MCF 10A (cell line): ENCODE measurements around the gene SRC. TPM values are rescaled to one million over a fixed set of nuclear protein-coding genes. Genes with fewer than 3 reads are reported as not detected.

Source experiments
- BruUV-seq: library from RNA; stranded (reverse); fragments of 400-500 nt; replicated peaks from 2 replicates; lab custom pipeline; 2021; lab: Mats Ljungman, UMichigan
- CTCF ChIA-PET: fragments of 300-600 bp; sonication (Branson Sonifier 250); formaldehyde crosslinking; extraction: SDS; loops from one replicate; lab custom pipeline; 2021; ENCODE audit warnings: antibody characterized with exemption, inconsistent platforms; lab: Yijun Ruan, JAX
- POLR2A ChIA-PET: fragments of 300-600, 350-650 bp; sonication (Branson Sonifier 250); formaldehyde crosslinking; extraction: SDS; loops from one replicate; lab custom pipeline; 2020; ENCODE audit warnings: antibody characterized with exemption, inconsistent platforms; lab: Yijun Ruan, JAX
- DNase-seq: peaks from one replicate; pipeline ENCODE4 v3.0.0-alpha.2; 2018; ENCODE audit not compliant: unreplicated experiment
- H3K27ac Mint-ChIP-seq: one replicate; pipeline ENCODE4 v1.8.0; 2022; ENCODE audit warnings: mild to moderate bottlenecking, low read depth, mixed read lengths; ENCODE audit not compliant: unreplicated experiment
- H3K27me3 Mint-ChIP-seq: one replicate; pipeline ENCODE4 v1.8.0; 2022; ENCODE audit warnings: mixed read lengths; ENCODE audit not compliant: insufficient read depth, unreplicated experiment
- H3K36me3 Mint-ChIP-seq: one replicate; pipeline ENCODE4 v1.8.0; 2022; ENCODE audit warnings: mild to moderate bottlenecking, moderate library complexity, mixed read lengths; ENCODE audit not compliant: insufficient read depth, unreplicated experiment
- H3K4me1 Mint-ChIP-seq: one replicate; pipeline ENCODE4 v1.8.0; 2022; ENCODE audit warnings: mixed read lengths; ENCODE audit not compliant: insufficient read depth, unreplicated experiment
- H3K4me3 Mint-ChIP-seq: one replicate; pipeline ENCODE4 v1.8.0; 2022; ENCODE audit warnings: mild to moderate bottlenecking, moderate library complexity, mixed read lengths; ENCODE audit not compliant: unreplicated experiment
- H3K9me3 Mint-ChIP-seq: one replicate; pipeline ENCODE4 v1.8.0; 2022; ENCODE audit warnings: mixed read lengths; ENCODE audit not compliant: unreplicated experiment
- intact Hi-C: fragments of 100-400 bp; cut with micrococcal nuclease; formaldehyde crosslinking; loops from 2 replicates; pipeline ENCODE4 v1.14.1; 2022
- total RNA-seq: library from RNA; stranded (reverse); gene quantifications from 2 replicates; pipeline ENCODE4 v1.2.3, GENCODE V29; 2022
- TF ChIP-seq, protein P1 (sequence below): fragments of 200-600 bp; IDR thresholded peaks from one replicate; pipeline ENCODE4 v1.8.0; 2022; ENCODE audit warnings: antibody characterized with exemption, mild to moderate bottlenecking; ENCODE audit not compliant: unreplicated experiment

Gene SRC
- total RNA-seq, 1 experiment from 2014 or later, result 28.1 TPM

DNA sequence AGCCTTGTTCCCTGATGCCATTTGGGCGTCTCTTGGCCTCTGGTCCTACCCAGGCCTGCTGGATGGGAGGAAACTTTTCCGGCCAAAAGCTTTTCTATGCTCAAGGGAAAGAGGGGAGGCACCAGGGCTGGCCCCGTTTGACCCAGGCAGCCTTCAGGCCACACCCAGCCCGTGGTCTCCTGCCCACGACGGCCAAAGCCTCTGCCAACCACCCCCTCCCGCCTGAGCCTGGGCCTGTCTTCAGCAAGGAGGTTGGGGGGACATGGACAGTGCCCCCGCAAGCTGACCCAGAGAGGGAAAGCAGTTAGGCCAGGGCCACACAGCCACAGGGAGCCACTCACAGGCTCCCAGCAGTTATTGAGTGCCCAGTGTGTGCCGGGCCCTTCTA lies 49.5 kb downstream of the SRC start:
- peak overlapping the region; percentile 71 for H3K27ac Mint-ChIP-seq
- CTCF ChIA-PET, result interaction anchor here (0.7 kb wide), 1 partner anchor 154 kb away, joined by 3 read pairs; no protein-coding TSS in a partner anchor
- TF ChIP-seq, protein P1, sequence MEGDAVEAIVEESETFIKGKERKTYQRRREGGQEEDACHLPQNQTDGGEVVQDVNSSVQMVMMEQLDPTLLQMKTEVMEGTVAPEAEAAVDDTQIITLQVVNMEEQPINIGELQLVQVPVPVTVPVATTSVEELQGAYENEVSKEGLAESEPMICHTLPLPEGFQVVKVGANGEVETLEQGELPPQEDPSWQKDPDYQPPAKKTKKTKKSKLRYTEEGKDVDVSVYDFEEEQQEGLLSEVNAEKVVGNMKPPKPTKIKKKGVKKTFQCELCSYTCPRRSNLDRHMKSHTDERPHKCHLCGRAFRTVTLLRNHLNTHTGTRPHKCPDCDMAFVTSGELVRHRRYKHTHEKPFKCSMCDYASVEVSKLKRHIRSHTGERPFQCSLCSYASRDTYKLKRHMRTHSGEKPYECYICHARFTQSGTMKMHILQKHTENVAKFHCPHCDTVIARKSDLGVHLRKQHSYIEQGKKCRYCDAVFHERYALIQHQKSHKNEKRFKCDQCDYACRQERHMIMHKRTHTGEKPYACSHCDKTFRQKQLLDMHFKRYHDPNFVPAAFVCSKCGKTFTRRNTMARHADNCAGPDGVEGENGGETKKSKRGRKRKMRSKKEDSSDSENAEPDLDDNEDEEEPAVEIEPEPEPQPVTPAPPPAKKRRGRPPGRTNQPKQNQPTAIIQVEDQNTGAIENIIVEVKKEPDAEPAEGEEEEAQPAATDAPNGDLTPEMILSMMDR, result no peak
- peaks cover 14% of the 10 kb centered on the region for H3K36me3 Mint-ChIP-seq
- POLR2A ChIA-PET, result no interaction called here
- BruUV-seq, result no TSS peak
- no peak overlapping the region for H3K4me3 Mint-ChIP-seq
- no peak for DNase-seq
- no peaks in the 10 kb centered on the region for H3K9me3 Mint-ChIP-seq
- no peaks in the 10 kb centered on the region for H3K27me3 Mint-ChIP-seq
- intact Hi-C loops, result no loop called here
- H3K4me1 Mint-ChIP-seq, result peaks cover 19% of the 10 kb centered on the region

DNA sequence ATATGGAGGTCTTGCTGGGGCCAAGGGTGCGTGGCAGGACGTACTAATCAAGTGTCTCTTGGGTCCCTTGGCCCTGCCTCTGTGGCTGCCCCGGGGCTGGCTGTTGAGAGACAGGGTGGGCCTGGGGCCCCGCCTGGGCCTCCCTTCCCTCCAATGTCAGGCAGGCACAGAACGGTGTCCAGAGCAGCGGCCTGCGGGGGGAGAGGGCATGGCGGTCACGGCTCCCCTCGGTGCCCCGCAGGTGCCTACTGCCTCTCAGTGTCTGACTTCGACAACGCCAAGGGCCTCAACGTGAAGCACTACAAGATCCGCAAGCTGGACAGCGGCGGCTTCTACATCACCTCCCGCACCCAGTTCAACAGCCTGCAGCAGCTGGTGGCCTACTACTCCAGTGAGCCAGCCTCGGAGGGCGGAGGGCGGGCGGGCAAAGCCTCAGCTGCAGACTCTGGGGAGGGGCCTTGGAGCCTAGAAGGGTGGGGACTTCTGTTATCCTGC lies 50.0 kb downstream of the SRC start:
- Mint-ChIP-seq H3K9me3 (no peaks in the 10 kb centered on the region), H3K4me3 (no peak overlapping the region), H3K27me3 (no peaks in the 10 kb centered on the region), H3K4me1 (peaks cover 19% of the 10 kb centered on the region), H3K36me3 (peaks cover 14% of the 10 kb centered on the region), H3K27ac (no peak overlapping the region)
- TF ChIP-seq, protein P1, result no peak
- CTCF ChIA-PET, result interaction anchor here (0.7 to 2.8 kb wide), 5 partner anchors 11 to 201 kb away, joined by 3 to 16 read pairs (median 6); no protein-coding TSS in a partner anchor
- intact Hi-C loops, result no loop called here
- POLR2A ChIA-PET, result interaction anchor here (0.6 to 1.2 kb wide), 2 partner anchors 131 to 138 kb away, joined by 3 to 6 read pairs; partner anchors contain the start of gene BLCAP
- no TSS peak for BruUV-seq
- DNase-seq, result no peak

DNA sequence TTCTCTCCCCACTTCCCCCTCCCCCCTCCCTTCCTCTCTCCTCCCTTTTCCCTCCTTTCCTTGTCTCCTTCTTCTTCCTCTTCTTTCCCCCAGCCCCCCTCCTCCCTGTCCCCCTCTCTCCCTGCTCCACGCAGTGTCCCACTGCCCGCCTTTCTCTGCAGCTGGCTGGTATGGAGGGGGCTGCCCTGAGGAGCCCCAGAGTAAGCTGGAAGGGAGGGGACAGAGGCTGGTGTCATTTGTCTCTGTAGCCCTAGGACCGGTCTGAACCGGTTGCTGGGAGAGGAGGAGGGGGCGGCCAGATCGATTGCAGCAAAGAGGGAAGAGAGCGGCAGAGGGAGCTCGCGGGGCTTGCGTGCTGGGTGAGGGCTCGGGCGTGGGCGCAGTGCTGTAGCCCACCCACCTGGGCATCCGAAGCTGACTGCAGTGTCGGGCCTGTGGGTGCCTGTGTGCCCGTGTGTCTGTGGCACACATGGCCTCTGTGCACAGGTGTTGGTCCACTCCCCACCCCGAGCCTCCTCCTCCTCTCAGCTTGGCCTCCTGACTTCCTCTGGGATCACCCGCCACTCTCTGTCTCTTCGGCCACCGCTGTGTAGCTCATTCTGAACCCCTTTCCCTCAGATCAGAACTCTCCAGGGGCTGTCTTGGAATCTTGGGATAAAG lies 50.6 kb downstream of the SRC start:
- H3K27me3 Mint-ChIP-seq, result no peaks in the 10 kb centered on the region
- H3K36me3 Mint-ChIP-seq, result peaks cover 14% of the 10 kb centered on the region
- TF ChIP-seq, protein P1, result no peak
- H3K4me3 Mint-ChIP-seq, result no peak overlapping the region
- POLR2A ChIA-PET, result interaction anchor here (0.6 to 1.2 kb wide), 4 partner anchors 106 to 137 kb away, joined by 3 to 6 read pairs (median 4); partner anchors contain the start of gene BLCAP
- peak overlapping the region; percentile 75 for H3K27ac Mint-ChIP-seq
- BruUV-seq, result no TSS peak
- CTCF ChIA-PET, result interaction anchor here (0.7 to 2.8 kb wide), 5 partner anchors 11 to 201 kb away, joined by 3 to 16 read pairs (median 6); no protein-coding TSS in a partner anchor
- H3K4me1 Mint-ChIP-seq, result peaks cover 19% of the 10 kb centered on the region
- H3K9me3 Mint-ChIP-seq, result no peaks in the 10 kb centered on the region
- DNase-seq, result no peak
- intact Hi-C loops, result no loop called here
